B cell (primary cell): ENCODE data around the gene ITGB7.

Experiments
- CTCF ChIP-seq: fragments of 200-600 bp; IDR thresholded peaks from one replicate; pipeline ENCODE4 v1.8.0; 2022; ENCODE audit warnings: antibody characterized with exemption, mild to moderate bottlenecking
- EZH2 ChIP-seq: IDR thresholded peaks from 2 replicates; pipeline ENCODE4 v1.6.1; 2012; ENCODE audit warnings: borderline replicate concordance, low read depth, mild to moderate bottlenecking, moderate library complexity, low read length; ENCODE audit not compliant: insufficient read depth, poor library complexity, severe bottlenecking

GRCh38 chr12:53211476-53212381, 4.7 kb upstream of the ITGB7 start:
- TF ChIP-seq CTCF: peak; percentile 45
- TF ChIP-seq EZH2: no peak
